ENCODE measurements around the gene IL1RN.

DNA sequence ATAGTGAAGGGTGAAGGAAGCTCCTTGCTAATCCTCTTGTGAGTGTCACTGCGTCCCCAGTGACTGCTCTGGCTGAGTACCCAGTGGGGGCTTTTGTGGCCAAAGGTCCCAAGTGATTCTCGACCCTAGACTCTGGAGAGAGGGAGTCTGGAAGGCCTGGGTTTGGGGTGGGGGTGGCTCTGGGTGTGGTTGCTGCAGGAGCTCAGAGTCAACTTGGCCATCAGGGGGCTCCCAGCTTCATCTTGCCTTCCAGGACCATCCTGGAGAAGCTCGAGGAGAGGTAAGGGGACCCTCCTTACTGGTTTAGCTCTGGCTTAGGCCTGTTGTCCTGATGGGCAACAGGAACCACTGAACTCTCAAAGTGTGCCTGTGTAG is 47.0 kb downstream of the IL1RN start:
- no peak for TF ChIP-seq POLR2A (IDR thresholded peaks at IDR 0.05)
- TF ChIP-seq, protein P1, sequence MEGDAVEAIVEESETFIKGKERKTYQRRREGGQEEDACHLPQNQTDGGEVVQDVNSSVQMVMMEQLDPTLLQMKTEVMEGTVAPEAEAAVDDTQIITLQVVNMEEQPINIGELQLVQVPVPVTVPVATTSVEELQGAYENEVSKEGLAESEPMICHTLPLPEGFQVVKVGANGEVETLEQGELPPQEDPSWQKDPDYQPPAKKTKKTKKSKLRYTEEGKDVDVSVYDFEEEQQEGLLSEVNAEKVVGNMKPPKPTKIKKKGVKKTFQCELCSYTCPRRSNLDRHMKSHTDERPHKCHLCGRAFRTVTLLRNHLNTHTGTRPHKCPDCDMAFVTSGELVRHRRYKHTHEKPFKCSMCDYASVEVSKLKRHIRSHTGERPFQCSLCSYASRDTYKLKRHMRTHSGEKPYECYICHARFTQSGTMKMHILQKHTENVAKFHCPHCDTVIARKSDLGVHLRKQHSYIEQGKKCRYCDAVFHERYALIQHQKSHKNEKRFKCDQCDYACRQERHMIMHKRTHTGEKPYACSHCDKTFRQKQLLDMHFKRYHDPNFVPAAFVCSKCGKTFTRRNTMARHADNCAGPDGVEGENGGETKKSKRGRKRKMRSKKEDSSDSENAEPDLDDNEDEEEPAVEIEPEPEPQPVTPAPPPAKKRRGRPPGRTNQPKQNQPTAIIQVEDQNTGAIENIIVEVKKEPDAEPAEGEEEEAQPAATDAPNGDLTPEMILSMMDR (IDR thresholded peaks at IDR 0.05), result no peak

All from testis (tissue), 2 donors.